Measurements from ENCODE around the gene FNDC3B. TPM values are rescaled to one million over a fixed set of nuclear protein-coding genes. Genes with fewer than 3 reads are reported as not detected.

The FNDC3B gene
- total and polyA plus RNA-seq, 2 donors from 2014 or later: 11.8 to 185 TPM

GRCh38 chr3:172175254-172175599 is 135.8 kb downstream of the FNDC3B start:
- no peak for DNase-seq
- Histone ChIP-seq H3K4me3 (ENCODE audit: low read length in 3 of 3) (no peak overlapping the region), H3K9me3 (ENCODE audit: control insufficient read depth in 2 of 3, insufficient read depth in 1 of 3, low read length in 3 of 3) (no peaks in the 10 kb centered on the region), H3K27ac (ENCODE audit: low read depth in 2 of 2, low read length in 2 of 2) (no peak overlapping the region), H3K27me3 (ENCODE audit: control insufficient read depth, insufficient read depth, low read length) (no peaks in the 10 kb centered on the region), H3K36me3 (ENCODE audit: control insufficient read depth in 2 of 3, insufficient read depth in 3 of 3, low read length in 3 of 3) (no peaks in the 10 kb centered on the region), H3K9ac (ENCODE audit: low read length in 3 of 3) (no peak overlapping the region), H3K4me1 (ENCODE audit: control insufficient read depth in 2 of 3, insufficient read depth in 2 of 3, low read depth in 1 of 3, low read length in 3 of 3) (peaks cover 5 to 22% (median 14%) of the 10 kb centered on the region in 3 donors)
- FAIRE-seq: no peak
- TF ChIP-seq, protein P1, sequence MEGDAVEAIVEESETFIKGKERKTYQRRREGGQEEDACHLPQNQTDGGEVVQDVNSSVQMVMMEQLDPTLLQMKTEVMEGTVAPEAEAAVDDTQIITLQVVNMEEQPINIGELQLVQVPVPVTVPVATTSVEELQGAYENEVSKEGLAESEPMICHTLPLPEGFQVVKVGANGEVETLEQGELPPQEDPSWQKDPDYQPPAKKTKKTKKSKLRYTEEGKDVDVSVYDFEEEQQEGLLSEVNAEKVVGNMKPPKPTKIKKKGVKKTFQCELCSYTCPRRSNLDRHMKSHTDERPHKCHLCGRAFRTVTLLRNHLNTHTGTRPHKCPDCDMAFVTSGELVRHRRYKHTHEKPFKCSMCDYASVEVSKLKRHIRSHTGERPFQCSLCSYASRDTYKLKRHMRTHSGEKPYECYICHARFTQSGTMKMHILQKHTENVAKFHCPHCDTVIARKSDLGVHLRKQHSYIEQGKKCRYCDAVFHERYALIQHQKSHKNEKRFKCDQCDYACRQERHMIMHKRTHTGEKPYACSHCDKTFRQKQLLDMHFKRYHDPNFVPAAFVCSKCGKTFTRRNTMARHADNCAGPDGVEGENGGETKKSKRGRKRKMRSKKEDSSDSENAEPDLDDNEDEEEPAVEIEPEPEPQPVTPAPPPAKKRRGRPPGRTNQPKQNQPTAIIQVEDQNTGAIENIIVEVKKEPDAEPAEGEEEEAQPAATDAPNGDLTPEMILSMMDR (IDR thresholded peaks at IDR 0.05; ENCODE audit: borderline replicate concordance, extremely low read depth, insufficient read depth): no peak
- intact Hi-C loops (cut with DNase I): no loop called here

- Histone ChIP-seq H3K36me3 (ENCODE audit: control insufficient read depth in 2 of 3, insufficient read depth in 3 of 3, low read length in 3 of 3) (no peaks in the 10 kb centered on the region), H3K9ac (ENCODE audit: low read length in 3 of 3) (no peak overlapping the region), H3K4me3 (ENCODE audit: low read length in 3 of 3) (no peak overlapping the region), H3K27me3 (ENCODE audit: control insufficient read depth, insufficient read depth, low read length) (no peaks in the 10 kb centered on the region), H3K9me3 (ENCODE audit: control insufficient read depth in 2 of 3, insufficient read depth in 1 of 3, low read length in 3 of 3) (no peaks in the 10 kb centered on the region), H3K4me1 (ENCODE audit: control insufficient read depth in 2 of 3, insufficient read depth in 2 of 3, low read depth in 1 of 3, low read length in 3 of 3) (peaks cover 5 to 18% (median 14%) of the 10 kb centered on the region in 3 donors), H3K27ac (ENCODE audit: low read depth in 2 of 2, low read length in 2 of 2) (no peak overlapping the region)
- FAIRE-seq (no peak), DNase-seq (no peak)
- TF ChIP-seq, protein P1 (IDR thresholded peaks at IDR 0.05; ENCODE audit: borderline replicate concordance, extremely low read depth, insufficient read depth): no peak
- intact Hi-C loops (cut with DNase I): no loop called here
Observed at GRCh38 chr3:172176061-172176770, 136.8 kb downstream of the FNDC3B start.

GRCh38 chr3:172177046-172177445 is 137.7 kb downstream of the FNDC3B start:
- Histone ChIP-seq H3K36me3 (ENCODE audit: control insufficient read depth in 2 of 3, insufficient read depth in 3 of 3, low read length in 3 of 3) (no peaks in the 10 kb centered on the region), H3K9me3 (ENCODE audit: control insufficient read depth in 2 of 3, insufficient read depth in 1 of 3, low read length in 3 of 3) (no peaks in the 10 kb centered on the region), H3K9ac (ENCODE audit: low read length in 3 of 3) (no peak overlapping the region), H3K27me3 (ENCODE audit: control insufficient read depth, insufficient read depth, low read length) (no peaks in the 10 kb centered on the region), H3K4me1 (ENCODE audit: control insufficient read depth in 2 of 3, insufficient read depth in 2 of 3, low read depth in 1 of 3, low read length in 3 of 3) (peaks cover 0 to 17% (median 15%) of the 10 kb centered on the region in 3 donors), H3K27ac (ENCODE audit: low read depth in 2 of 2, low read length in 2 of 2) (no peak overlapping the region), H3K4me3 (ENCODE audit: low read length in 3 of 3) (no peak overlapping the region)
- FAIRE-seq (no peak), DNase-seq (no peak)
- intact Hi-C loops (cut with DNase I): no loop called here
- TF ChIP-seq, protein P1 (IDR thresholded peaks at IDR 0.05; ENCODE audit: borderline replicate concordance, extremely low read depth, insufficient read depth): no peak
